ENCODE measurements around the gene ZBTB1.

ZBTB1 gene, protein sequence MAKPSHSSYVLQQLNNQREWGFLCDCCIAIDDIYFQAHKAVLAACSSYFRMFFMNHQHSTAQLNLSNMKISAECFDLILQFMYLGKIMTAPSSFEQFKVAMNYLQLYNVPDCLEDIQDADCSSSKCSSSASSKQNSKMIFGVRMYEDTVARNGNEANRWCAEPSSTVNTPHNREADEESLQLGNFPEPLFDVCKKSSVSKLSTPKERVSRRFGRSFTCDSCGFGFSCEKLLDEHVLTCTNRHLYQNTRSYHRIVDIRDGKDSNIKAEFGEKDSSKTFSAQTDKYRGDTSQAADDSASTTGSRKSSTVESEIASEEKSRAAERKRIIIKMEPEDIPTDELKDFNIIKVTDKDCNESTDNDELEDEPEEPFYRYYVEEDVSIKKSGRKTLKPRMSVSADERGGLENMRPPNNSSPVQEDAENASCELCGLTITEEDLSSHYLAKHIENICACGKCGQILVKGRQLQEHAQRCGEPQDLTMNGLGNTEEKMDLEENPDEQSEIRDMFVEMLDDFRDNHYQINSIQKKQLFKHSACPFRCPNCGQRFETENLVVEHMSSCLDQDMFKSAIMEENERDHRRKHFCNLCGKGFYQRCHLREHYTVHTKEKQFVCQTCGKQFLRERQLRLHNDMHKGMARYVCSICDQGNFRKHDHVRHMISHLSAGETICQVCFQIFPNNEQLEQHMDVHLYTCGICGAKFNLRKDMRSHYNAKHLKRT

DNA sequence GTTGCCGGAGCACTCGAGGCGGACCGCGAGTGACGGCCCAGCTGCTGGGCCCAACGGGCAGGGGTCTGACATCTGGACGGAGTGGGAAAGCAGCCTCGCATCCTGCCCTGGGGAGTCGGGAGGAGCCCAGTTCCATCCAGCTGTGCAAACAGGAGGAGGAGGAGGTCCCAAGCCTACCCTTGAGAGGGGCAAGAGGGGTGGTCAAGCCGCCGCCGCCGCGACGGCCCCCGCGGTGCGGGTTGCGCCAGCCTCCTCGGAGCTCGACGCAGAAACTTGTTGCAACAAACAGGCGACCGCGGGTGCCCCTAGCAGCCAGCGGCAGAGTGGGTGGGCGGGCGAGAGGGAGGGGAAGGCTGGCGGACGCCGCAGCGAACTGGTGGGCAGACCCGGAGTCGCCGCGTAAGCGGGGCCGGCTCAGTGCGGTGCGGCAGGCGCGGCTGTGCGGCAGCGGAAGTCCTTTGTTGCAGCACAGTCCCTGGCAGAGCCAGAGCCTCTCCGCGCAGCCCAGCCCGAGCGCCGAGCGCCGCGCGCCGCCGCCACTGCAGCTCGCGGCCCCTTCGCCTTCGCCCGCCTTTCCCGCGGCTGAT lies at the start of gene ZBTB1:
Gene ZBTB1 (plus strand): TSS at position 461 of the 587 bp plus-strand sequence. CDS start 16,735 bp downstream, outside the sequence.
- DNase-seq (ENCODE audit: low spot score) = peak; percentile 83

DNA sequence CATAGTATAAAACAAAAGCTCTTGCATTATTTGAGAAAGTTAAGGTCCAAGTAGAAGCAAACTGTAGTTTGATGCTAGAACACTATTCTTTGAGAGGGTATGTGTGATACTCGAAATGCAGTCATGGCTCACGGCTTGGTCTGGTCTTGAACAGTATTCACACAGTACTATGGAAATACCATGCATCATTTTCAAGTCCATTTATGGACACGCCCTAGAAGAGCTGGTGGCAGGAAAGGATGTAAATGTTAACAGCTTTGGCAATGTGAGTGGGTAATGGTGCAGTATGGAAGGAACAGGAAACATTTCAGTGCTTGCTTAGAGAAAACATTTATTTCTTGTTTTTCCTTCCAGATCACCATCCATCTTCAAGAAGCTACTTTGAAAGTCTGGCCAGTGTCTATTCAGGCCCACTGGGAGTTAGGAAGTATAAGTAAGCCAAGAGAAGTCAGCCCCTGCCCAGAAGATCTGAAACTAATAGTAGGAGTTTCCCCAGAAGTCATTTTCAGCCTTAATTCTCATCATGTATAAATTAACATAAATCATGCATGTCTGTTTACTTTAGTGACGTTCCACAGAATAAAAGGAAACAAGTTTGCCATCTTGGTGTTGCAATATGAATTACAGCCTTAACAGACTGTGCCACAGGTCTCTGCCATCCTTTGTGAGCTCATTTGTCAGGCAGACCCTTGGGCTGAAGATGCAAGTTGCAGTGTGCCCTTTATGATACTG lies 45.0 kb upstream of the ZBTB1 start:
- no peak for DNase-seq (ENCODE audit: low spot score)

DNA sequence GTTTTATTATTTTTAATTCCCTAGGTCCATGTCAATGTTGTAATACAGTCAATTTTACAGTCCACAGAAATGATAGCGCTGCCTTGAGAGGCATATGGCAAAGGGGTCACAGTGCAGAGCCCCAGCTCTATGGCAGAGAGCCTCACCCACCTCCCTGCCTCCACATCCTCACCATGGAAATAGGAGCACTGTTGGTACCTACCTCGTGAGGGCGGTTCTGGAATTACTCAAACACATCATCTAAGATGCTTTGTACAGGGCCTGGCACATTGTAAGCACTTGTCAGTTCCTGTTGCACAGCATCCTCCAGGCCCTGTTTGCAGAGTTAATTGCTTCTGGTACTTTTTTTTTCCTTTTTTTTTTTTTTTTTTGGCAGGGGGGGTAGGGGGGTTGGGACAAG lies 43.3 kb upstream of the ZBTB1 start:
- no peak for DNase-seq (ENCODE audit: low spot score)

DNA sequence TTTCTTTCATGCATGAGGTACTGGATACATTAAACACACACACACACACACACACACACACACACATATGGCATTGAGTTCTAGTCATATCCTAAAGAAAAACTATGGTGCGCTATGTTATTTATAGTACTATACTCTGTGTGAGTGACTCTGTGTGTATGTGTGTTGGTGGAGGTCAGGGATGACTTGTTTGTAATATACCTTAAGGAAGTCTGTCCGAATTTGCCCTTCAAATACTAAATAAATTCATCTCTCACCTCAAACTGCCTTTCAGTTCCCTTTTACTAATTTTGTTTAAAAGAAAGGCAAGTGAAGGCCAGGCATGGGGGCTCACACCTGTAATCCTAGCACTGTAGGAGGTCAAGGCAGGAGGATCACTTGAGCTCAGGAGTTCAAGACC lies 41.4 kb upstream of the ZBTB1 start:
- no peak for DNase-seq (ENCODE audit: low spot score)

DNA sequence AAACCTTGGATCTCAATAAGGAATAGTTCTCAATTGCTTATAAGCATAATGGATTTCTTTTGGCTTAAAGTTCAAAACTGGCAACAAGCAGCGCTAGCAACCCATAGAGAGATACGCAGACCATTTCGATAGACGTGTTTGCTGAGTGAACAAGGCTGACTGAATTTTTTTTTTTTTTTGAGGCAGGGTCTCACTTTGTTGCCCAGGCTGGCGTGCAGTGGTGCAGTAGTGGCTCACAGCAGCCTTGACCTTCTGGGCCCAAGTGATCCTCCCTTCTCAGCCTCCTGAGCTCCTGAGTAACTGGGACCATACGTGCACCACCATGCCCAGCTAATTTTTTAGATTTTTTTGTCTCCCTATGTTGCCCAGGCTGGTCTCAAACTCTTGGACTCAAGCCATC lies 40.7 kb upstream of the ZBTB1 start:
- DNase-seq (ENCODE audit: low spot score) = no peak

DNA sequence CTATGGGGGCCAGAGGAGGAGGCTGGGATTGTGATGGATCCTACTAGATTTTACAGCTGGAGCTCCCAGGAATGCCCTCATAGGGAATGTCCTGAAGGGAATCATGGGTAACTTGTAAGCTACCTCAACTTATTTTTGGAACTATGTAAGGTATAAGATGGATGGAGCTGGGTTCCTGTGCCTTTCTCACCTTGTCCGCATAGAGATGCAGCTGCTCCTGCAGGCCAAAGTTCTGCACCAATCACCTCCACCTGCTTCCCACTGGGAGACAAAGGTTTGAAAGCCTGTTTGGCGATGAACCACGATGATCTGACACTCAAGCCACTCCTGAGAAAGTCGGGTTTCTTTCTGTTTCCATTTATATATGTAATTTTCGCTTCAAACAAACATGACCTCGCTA lies 39.9 kb upstream of the ZBTB1 start:
- DNase-seq (ENCODE audit: low spot score) = peak; percentile 42

DNA sequence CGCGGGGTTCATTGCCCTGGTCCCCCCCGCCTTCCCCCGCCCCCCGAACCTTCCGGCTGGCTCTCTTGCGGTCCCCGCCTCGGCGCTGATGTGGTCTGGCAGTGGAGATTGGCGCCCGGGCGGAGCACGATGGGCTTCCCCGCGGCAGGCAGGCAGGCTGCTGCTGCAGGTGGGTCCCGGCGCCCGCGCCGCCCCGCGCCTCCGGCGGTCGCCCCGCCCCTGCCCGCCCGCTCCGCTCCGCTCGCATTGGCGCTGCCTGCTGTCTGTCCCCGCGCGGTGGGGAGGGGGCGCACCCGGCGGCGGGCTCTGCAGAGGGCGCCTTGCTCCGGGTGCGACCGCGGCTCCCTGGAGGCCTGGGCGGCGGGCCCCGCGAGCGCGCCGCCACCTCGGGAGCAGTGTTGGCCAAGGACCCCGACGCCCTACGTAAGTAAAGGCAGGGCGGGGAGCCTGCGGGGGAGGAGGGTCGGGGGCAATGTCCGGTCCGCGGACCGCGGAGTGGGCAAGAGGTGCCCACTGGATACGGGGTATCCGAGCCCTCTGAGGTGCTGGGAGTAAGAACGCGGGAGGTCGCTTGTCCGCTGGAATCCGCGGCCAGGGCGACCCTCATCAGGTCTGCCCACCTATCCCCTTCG lies 39.3 kb upstream of the ZBTB1 start, which contains the start of gene AKAP5:
Gene AKAP5 (plus strand): TSS at position 309 of the 632 bp plus-strand sequence. CDS start 2,896 bp downstream, outside the sequence.
- peak; percentile 99 for DNase-seq (ENCODE audit: low spot score)

DNA sequence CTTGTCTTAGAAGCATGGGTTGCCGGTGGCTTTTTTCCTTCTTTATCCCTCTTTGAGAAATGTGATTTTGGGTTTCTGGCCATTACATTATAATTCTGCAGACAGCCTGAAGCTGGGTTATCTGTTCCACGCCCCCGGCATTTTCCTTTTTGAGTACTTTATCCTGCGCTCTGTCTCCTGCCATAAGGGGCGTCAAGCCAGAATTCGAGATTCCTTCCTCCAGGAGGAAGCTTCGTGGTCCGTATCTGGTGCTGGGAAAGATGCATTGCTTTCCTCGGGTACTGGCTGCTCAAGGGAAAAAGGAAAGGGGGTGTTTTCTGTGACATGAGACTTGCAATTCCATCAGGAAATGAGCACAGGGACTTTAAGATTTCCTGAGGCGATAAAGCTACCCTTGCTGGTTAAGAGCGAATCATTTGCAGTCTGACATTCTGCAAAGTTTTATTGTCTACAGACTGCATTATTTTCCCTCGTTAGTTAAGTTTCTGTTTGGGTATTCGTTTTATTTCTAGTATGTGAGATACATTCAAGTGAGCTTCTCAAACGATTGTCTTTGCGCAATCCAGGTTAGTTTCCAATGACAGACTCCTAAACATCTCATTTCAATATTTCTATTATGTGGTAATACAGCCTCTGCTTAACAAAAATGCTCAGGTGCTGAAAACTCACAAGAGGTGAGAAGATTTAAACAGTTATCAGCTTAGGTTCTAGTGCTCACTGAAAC lies 38.6 kb upstream of the ZBTB1 start:
- DNase-seq (ENCODE audit: low spot score) = peak; percentile 54

DNA sequence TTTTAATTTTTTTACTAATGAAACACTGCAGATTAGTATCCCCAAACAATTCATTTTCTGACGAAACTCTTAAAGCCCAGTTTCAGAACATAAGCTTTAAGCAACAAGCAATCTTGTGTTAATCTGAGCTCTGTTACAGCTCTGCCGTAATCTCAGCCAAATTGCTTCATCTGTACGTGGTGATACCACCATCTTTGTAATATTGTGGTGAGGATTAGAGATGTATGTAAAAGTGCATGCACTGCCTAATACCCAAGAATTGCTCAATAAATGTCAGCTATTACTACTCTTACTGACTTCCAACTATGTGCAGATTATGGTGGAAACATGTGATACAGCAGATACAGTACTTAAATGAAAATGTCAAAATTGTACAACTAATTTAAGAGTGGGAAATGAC lies 37.5 kb upstream of the ZBTB1 start:
- DNase-seq (ENCODE audit: low spot score) = no peak

DNA sequence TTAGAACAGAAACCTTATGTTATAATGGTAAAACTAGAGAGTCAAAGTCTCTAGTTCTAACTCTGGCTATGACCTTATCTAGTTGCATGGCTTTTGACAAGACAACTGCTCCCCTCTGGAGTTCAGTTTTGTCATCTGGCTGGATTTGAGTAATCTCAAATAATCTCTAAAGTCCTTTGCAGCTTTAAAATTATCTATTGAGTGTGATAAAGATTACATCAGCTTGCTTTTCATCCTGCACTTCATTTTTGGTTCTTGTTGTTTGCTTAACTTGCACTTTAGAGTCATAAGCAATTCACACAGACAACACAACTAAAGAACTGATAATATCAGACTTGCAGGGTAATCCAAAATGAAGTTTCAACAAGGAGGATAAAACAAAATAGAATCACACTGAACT lies 37.0 kb upstream of the ZBTB1 start:
- DNase-seq (ENCODE audit: low spot score) = no peak

DNA sequence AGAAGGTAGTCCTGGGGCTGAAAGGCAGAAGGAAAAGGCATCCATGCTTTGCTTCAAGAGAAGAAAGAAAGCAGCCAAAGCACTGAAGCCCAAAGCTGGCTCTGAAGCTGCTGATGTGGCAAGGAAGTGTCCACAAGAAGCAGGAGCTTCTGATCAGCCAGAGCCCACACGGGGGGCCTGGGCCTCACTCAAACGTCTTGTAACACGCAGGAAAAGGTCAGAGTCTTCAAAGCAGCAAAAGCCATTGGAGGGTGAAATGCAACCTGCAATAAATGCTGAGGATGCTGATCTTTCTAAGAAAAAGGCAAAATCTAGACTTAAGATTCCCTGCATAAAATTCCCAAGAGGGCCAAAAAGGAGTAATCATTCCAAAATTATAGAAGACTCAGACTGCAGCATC lies 36.1 kb upstream of the ZBTB1 start:
- no peak for DNase-seq (ENCODE audit: low spot score)

DNA sequence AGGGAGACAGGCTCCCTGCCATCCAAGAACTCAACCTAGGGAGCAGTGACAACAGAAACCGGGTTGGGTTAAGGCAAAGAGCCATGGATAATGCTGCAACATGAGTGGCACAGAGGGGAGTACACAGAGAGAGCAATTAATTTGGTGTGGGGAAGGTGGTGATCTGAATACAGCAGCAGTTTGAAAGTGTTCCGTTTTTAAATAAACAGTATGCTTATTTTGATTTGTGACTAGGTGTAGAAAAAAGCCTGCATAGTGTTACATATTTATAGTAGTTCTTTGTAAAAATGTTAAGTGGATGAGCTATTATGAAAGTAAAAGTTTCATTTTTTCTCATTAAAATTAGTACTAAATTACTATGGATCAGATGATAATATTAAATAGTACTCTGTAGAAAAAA lies 30.5 kb upstream of the ZBTB1 start:
- DNase-seq (ENCODE audit: low spot score) = no peak

DNA sequence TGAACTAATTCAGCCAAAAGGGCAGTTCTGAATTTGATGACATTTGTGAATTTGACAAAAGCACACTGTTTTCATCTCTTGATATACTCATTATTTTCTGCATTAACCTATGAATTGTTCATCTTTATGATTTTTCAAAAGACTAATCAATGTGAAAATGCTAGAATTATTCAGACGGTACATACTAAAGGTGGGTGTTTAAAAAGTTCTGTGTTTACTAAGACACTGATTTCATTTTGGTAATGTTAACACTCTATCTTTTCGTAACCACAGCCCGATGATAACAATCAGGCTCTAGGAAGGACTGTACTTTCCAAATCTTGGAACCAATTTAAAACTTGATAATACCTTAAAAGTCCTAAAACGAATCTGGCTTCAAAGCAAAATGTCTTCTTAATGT lies 29.9 kb upstream of the ZBTB1 start:
- no peak for DNase-seq (ENCODE audit: low spot score)

DNA sequence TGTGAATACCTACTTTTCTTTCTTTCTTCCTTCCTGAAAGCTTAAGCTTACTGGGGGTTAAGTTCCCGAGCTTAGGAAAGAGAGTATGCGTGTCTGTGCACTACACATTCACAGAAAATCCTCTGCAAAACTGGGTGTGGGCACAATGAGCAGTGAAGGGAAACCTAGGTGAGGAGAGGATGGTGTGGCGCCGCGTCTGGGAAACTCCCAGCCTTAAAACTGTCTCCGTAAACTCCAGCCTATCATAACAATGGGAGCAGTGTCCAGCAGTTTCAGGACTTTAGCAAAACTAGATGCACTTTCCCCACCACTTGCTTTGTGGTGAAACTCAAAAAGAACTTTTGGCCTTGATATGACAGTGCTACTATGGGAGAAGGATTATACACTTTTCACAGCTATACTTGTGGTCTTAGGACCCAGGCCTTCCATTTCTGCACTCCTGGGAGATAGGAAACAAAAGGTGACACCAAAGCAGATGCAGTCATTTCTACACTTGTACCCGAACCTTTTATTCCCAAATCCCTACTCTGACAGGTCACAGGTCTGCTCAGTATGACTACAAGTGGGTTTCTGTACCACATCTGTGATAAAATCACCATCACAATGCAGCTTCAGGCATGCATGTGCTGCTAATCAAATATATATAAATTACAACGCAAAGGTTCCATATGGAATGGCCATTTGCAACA lies 28.8 kb upstream of the ZBTB1 start:
- DNase-seq (ENCODE audit: low spot score) = no peak

DNA sequence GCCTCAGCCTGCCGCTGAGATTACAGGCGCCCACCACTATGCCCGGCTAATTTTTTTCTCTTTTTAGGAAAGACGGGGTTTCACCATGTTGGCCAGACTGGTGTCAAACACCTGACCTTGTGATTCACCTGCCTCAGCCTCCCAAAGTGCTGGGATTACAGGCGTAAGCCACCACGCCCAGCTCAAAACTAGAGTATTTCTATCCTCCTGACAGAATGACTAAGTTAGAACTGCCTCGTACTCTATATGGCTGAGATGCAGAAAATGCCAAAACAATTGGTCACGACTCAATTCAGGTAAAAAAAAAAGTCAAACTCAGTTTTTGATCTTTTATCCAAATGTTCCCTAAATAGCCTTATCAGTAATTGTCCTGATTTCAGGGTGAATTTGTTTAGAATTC lies 28.1 kb upstream of the ZBTB1 start:
- DNase-seq (ENCODE audit: low spot score) = no peak

DNA sequence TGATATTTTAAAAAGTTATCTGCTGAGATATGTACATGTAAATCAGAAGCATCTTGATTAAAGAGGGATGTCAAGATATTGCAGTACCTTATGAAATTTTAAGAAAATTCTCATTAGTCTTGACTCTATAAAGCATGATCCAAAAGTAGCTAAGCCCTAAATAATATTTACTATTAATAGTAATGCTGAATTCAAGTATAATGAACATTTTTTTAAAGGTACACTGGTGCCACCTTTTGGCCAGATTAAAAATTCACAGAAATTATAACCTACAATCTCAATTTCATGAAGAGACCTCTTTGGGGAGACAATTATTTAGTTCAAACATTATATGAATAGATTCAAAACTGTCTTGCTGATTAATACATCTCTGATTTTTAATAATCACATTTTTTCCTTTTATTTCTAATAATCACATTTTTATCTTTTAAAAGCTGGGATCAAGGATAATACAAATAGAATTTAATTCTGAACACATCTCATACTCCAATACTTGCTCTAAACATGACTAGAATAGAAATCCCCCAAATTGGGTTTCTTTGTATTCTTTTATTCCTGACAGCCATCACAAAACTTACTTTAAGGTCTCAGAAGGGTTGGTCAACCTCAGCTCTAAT lies 25.8 kb upstream of the ZBTB1 start:
- no peak for DNase-seq (ENCODE audit: low spot score)

DNA sequence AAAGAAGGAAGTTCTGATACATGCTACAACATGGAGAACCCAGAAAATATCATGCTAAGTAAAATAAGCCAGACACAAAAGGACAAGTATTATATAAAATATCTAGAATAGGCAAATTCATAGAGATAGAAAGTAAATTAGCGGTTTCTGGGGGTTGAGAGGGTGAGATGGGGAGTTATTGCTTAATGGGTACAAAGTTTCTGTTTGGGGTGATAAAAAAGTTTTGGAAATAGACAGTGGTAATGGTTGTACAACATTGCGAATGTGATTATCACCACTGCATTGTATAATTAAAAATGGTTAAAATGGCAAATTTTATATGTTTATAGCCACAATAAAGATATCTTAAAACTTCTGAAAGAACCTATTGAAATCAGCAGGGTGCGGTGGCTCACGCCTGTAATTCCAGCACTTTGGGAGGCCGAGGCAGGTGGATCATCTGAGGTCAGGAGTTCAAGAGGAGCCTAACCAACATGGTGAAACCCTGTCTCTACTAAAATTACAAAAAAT lies 15.9 kb upstream of the ZBTB1 start:
- no peak for DNase-seq (ENCODE audit: low spot score)

DNA sequence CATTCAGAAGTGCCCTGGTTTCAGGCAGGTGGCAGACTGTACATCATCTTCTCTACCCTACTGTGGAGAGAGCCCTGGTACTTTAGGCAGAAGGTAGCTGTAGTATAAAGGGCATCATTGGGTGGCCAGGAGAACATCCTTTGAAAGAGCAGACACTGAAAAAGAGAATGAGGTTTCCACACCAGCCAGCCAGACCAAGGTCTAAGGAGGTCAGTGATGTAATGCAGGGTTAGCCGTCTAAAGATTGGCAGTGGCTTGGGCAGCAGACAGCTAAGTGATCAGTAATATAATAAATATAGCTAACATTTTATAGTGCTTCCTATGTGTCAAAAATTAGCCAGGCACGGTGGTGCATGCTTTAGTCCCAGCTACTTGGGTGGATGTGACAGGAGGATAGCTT lies 12.9 kb upstream of the ZBTB1 start:
- DNase-seq (ENCODE audit: low spot score) = no peak

DNA sequence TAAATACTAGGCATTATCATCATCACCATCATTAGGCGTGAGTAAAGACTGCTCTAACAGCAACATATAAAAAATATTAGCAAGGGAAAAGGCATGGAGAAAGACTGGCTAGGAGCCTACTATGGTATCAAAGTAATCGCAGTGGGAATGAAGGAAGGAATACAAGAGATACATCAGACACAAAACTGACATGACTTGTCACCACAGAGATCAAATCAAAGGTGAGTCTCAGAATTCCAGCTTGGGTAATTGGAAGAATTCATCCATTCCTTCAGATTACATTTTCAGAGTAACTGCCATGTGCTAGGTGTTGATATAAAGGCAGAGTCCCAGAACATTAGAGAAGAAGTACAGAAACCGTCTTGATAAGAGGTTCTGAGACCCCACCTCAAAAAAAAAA lies 11.1 kb upstream of the ZBTB1 start:
- DNase-seq (ENCODE audit: low spot score) = no peak

DNA sequence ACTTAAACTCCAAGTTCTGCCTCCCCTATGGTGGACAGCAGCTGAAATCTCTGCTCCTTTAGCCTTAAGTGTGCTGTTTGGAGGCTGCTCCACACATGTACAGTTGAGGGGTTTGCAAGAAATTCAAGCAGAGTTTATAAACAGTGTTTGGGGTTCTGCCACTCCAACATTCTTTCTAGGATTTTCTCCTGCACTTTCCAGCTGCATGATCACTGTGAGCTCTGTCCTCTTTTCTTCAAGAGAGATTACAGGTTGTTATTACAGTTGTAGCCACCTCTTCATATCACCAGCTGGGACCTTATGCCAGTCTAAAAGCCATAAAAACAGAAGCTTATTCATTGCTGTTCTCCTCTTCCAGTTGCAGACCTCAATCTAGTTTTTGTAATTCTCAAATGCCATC lies 9.3 kb upstream of the ZBTB1 start:
- DNase-seq (ENCODE audit: low spot score) = no peak

Measured in D341Med (cell line).